HepG2 (cell line): Measurements from ENCODE around the gene MAGT1. TPM values are rescaled to one million over a fixed set of nuclear protein-coding genes. Genes with fewer than 3 reads are reported as not detected.

Experiments used
- ATAC-seq: fragments of 200-7000 bp; cut with Tn5 transposase; 3 replicates; pipeline ENCODE4 v1.9.1; 2020; ENCODE audit warnings: mild to moderate bottlenecking, moderate library complexity
- BruUV-seq: library from RNA; stranded (reverse); fragments of 400-500 nt; replicated peaks from 2 replicates; lab custom pipeline; 2021; lab: Mats Ljungman, UMichigan
- CTCF ChIA-PET: fragments of 300-600 bp; formaldehyde crosslinking; extraction: SDS; loops from one replicate; lab custom pipeline; 2021; ENCODE audit warnings: low total read pairs, inconsistent platforms, low intra/inter-chr PET ratio; lab: Yijun Ruan, JAX
- POLR2A ChIA-PET: fragments of 350-600 bp; sonication (Branson Sonifier 250); formaldehyde crosslinking; loops from one replicate; lab custom pipeline; 2020; ENCODE audit warnings: antibody characterized with exemption, inconsistent platforms; lab: Yijun Ruan, JAX
- DNase-seq: peaks from one replicate; pipeline ENCODE4 v3.0.0-alpha.2; 2015; ENCODE audit warnings: low spot score
- FAIRE-seq: peaks from 3 replicates; lab custom pipeline; 2011; peaks lifted over from hg19 to GRCh38; lab: Jason Lieb, UNC
- H2AFZ ChIP-seq: one replicate; pipeline ENCODE4 v1.6.1; 2011; ENCODE audit warnings: low read length, inconsistent platforms
- H3K27ac ChIP-seq: fragments of 300-600 bp; 3 replicates; pipeline ENCODE4 v1.8.0; 2011; ENCODE audit warnings: mixed run types, mild to moderate bottlenecking, mixed read lengths, low read length, inconsistent platforms; ENCODE audit not compliant: insufficient read depth; ENCODE audit errors: extremely low read length
- H3K27me3 ChIP-seq, 2 experiments: fragments of 200-600 bp in 1 of 2; 2 replicates in 1 of 2; 3 replicates in 1 of 2; pipeline versions ENCODE4 v1.6.0 to v1.8.0; 2011; ENCODE audit warnings: low read length in 2 of 2, mild to moderate bottlenecking in 2 of 2, moderate library complexity in 2 of 2, inconsistent platforms in 1 of 2; ENCODE audit not compliant: insufficient read depth in 2 of 2, control insufficient read depth in 1 of 2
- H3K36me3 ChIP-seq, 2 experiments: fragments of 200-600 bp in 1 of 2; replicated peaks in 1 of 2; 2 replicates in 1 of 2; 3 replicates in 1 of 2; pipeline versions ENCODE4 v1.5.1 to v1.8.0; 2011; ENCODE audit warnings: low read length in 2 of 2, inconsistent platforms in 1 of 2; ENCODE audit not compliant: insufficient read depth in 2 of 2, control insufficient read depth in 1 of 2
- H3K4me1 ChIP-seq: 2 replicates; pipeline ENCODE4 v1.5.1; 2012; ENCODE audit warnings: low read length, inconsistent platforms; ENCODE audit not compliant: insufficient read depth
- H3K4me2 ChIP-seq: 2 replicates; pipeline ENCODE4 v1.6.0; 2011; ENCODE audit warnings: low read depth, low read length, inconsistent platforms
- H3K4me3 ChIP-seq, 3 experiments: fragments of 200-600 bp in 1 of 3; sonication (generic), shearing (Covaris generic) in 1 of 3; replicated peaks in 1 of 3; 2 replicates each; pipeline ENCODE4 v1.5.1; 2011 to 2016; ENCODE audit warnings: low read length in 3 of 3, inconsistent platforms in 2 of 3, low read depth in 2 of 3, mild to moderate bottlenecking in 2 of 3, control low read depth in 1 of 3, mixed read lengths in 1 of 3; ENCODE audit not compliant: insufficient read depth in 1 of 3
- H3K79me2 ChIP-seq: one replicate; pipeline ENCODE4 v1.6.1; 2011; ENCODE audit warnings: low read length, inconsistent platforms; ENCODE audit not compliant: insufficient read depth
- H3K9ac ChIP-seq: 2 replicates; pipeline ENCODE4 v1.6.0; 2011; ENCODE audit warnings: mild to moderate bottlenecking, low read depth, low read length, inconsistent platforms; ENCODE audit not compliant: insufficient read depth
- H3K9me3 ChIP-seq: 2 replicates; pipeline ENCODE4 v1.5.1; 2012; ENCODE audit warnings: mild to moderate bottlenecking, low read length
- H4K20me1 ChIP-seq: 2 replicates; pipeline ENCODE4 v1.6.0; 2011; ENCODE audit warnings: inconsistent platforms, mild to moderate bottlenecking, low read length, moderate library complexity; ENCODE audit not compliant: insufficient read depth
- CEBPB ChIP-seq: IDR thresholded peaks from 2 replicates; pipeline ENCODE4 v1.6.1; 2011; ENCODE audit warnings: low read depth, low read length, improper control_type of control experiment, borderline replicate concordance
- CEBPZ ChIP-seq: IDR thresholded peaks from 2 replicates; pipeline ENCODE4 v1.6.1; 2012; ENCODE audit warnings: low read length, improper control_type of control experiment
- NKX3-1 ChIP-seq: sonication (generic); formaldehyde crosslinking; IDR thresholded peaks from 2 replicates; pipeline ENCODE4 v1.5.0; 2020; ENCODE audit warnings: missing genetic modification reagents
- THAP11 ChIP-seq: IDR thresholded peaks from 2 replicates; pipeline ENCODE4 v1.6.1; 2016; ENCODE audit warnings: missing biosample characterization, missing genetic modification reagents
- ZBTB38 ChIP-seq: sonication (generic); formaldehyde crosslinking; IDR thresholded peaks from 2 replicates; pipeline ENCODE4 v1.5.1; 2020; ENCODE audit warnings: mild to moderate bottlenecking, missing genetic modification reagents
- ZBTB7B ChIP-seq: sonication (generic); formaldehyde crosslinking; IDR thresholded peaks from 2 replicates; pipeline ENCODE4 v1.4.0; 2020; ENCODE audit warnings: missing genetic modification reagents
- ZNF121 ChIP-seq: sonication (generic); formaldehyde crosslinking; IDR thresholded peaks from 2 replicates; pipeline ENCODE4 v1.5.0; 2020; ENCODE audit warnings: mild to moderate bottlenecking, missing genetic modification reagents
- ZNF563 ChIP-seq: sonication (generic); formaldehyde crosslinking; IDR thresholded peaks from 2 replicates; pipeline ENCODE4 v1.8.0; 2022; ENCODE audit warnings: mild to moderate bottlenecking, moderate library complexity, missing genetic modification reagents
- WGBS: methylation state at CpG from one replicate; pipeline ENCODE4 v1.1.6; 2017; ENCODE audit warnings: low lambda C conversion rate; 5-methylcytosine and 5-hydroxymethylcytosine counted together
- in situ Hi-C: cut with HindIII; loops from 2 replicates; pipeline ENCODE4 v1.10.0; 2017; ENCODE audit warnings: low pct_unique_long_range_greater_than_20kb; ENCODE audit not compliant: extremely low pct_ligation_motif_present
- intact Hi-C: fragments of 100-400 bp; cut with micrococcal nuclease; formaldehyde crosslinking; loops from one replicate; pipeline ENCODE4 v1.10.0; 2022; ENCODE audit not compliant: unreplicated experiment
- polyA plus RNA-seq, 8 experiments: library from polyadenylated mRNA; depleted of rRNA in 3 of 8; stranded (reverse) in 7 of 8; unstranded in 1 of 8; fragments of >200 nt; fragmentation: Illumina TruSeq in 4 of 8; extraction: Trizol in 4 of 8; gene quantifications; 2 replicates each; pipeline versions ENCODE4 v1.2.1 to v1.2.3, GENCODE V29; 2011 to 2016; ENCODE audit warnings: low read depth in 4 of 8, missing spikeins in 1 of 8, mixed read lengths in 1 of 8; ENCODE audit not compliant: insufficient read depth in 1 of 8
- total RNA-seq, 5 experiments: library from RNA; depleted of rRNA; stranded (reverse); fragments of >200 nt; fragmentation: Illumina TruSeq; extraction: Trizol; gene quantifications; 2 replicates each; pipeline ENCODE4 v1.2.3, GENCODE V29; 2016; ENCODE audit warnings: low read depth in 1 of 5

Gene MAGT1
- total and polyA plus RNA-seq, 2 of the 13 experiments (the other 11 are each of a cell fraction or from before 2014, with no cell fraction given): 38.0 to 75.0 TPM

GRCh38 chrX:77793946-77794345, 101.3 kb downstream of the MAGT1 start:
- Histone ChIP-seq H3K9ac (no peak overlapping the region), H2AFZ (no peak overlapping the region), H3K4me2 (no peak overlapping the region), H3K27ac (no peak overlapping the region), H3K27me3 (no peaks in the 10 kb centered on the region), H3K79me2 (no peaks in the 10 kb centered on the region), H3K36me3 (no peaks in the 10 kb centered on the region), H4K20me1 (no peaks in the 10 kb centered on the region), H3K4me1 (no peaks in the 10 kb centered on the region)
- POLR2A ChIA-PET: no interaction called here
- in situ Hi-C loops: no loop called here
- CTCF ChIA-PET: no interaction called here
- BruUV-seq: no TSS peak
- ATAC-seq: no peak
- TF ChIP-seq CEBPZ (no peak), ZBTB38 (CRISPR knock-in tag) (no peak), ZBTB7B (CRISPR knock-in tag) (no peak), CEBPB (peak; percentile 33; the same call in 1 of the 2 replicates), ZNF563 (CRISPR knock-in tag) (no peak), THAP11 (CRISPR knock-in tag) (no peak), ZNF121 (no peak), NKX3-1 (CRISPR knock-in tag) (no peak)
- TF ChIP-seq, all 625 proteins: peak for 1
- 57% methylated on average over 5 of the region's 6 CpGs for WGBS
- no peaks in the 10 kb centered on the region for H3K9me3 ChIP-seq
- no peak overlapping the region for H3K4me3 ChIP-seq
- DNase-seq (no peak), FAIRE-seq (no peak)
- intact Hi-C loops: no loop called here
